Fibroblast of skin of left quadriceps (primary cell): ENCODE data around the gene PPP1R37.

Source experiments
- DNase-seq, 2 experiments: peaks; one replicate each; pipeline ENCODE4 v3.0.0-alpha.2; 2013; ENCODE audit warnings: low read depth in 2 of 2

The PPP1R37 gene

DNA sequence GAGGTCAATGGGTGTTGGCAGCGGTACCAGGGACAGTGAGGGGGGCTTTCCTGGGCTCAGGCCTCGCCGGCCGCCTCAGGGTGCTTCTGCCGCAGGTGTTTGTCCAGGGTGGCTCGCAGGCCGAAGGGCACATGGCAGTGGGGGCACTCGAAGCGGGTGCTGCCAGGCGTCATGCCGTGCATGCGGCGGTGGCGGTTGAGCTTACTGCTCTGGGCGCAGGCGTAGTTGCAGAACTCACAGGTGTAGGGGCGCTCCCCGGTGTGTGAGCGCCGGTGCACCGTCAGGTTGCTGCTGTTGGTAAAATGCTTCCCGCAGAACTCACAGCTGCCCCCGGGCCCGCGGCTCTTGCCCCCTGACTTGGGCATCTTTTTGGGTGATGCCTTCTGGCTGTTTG, 21.4 kb upstream of the PPP1R37 start:
- DNase-seq = no peak

- DNase-seq = no peak
Measured at GRCh38 chr19:45071969-45072790, 20.8 kb upstream of the PPP1R37 start.

DNA sequence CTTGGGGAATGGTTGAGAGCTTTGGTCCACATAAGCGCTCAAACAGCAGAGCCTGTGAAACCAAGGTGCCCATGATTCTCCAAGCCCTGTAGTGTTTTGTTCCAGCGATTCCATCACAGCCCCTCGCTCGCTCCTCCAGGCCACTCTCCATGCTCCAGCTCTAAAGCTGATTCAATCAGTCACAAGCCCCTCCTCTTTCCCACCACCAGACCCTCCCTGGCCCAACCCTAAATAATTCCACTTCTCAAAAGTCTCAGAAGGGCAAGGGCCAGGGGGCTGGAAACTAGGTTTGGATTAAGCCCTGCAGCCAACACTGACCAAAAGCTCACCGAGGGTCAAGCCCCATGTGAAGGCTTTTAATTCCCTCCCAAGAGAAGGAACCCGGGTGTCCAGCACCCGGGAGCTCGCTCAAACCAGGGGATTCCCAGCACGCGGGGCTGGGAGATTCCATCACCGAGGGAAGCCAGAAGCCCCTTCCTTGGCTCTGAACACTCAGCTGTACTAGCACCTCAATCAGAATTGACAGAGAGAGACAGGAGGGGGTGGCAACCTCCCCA, 18.2 kb upstream of the PPP1R37 start:
- no peak for DNase-seq

GRCh38 chr19:45075301-45076028, 17.5 kb upstream of the PPP1R37 start:
- DNase-seq = no peak

DNA sequence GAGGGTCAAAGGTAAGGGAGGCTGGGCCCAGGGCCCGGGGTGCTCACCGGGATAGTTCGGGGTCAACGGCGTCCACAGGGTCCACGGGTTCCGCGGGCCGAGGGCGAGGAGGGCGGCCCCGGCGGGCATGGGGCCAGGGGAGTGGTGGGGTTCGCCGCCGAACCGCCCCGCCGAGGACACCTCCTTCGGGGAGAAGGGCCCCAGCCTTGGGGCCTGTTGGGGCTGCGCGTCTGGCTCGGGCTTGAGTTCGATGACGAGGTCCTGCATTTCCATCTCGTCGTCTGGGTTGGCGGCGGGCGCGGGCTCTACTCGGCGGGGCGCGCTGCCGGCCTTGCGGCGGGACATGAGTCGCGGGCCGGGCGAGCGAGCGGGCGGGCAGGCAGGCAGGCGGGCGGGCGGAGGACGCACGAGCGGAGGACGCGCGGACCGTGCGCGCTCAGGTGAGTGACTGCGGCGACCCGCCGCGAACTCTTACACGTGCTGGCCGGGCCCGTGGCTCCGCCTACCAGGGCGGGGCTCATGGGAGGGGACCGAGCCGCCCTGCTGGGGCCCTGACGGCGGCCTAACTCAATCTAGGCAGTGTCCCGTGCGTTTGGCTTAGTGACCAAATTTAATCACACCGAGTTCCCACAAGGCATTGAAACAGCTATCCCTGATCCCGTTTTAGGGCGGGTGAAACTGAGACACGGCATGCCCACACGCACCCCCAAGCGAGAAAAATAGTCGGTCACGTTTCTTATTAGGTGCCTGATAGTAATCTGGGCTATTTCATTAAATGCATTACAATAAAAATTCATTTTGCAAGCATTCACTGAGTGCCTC, 16.7 kb upstream of the PPP1R37 start, which contains the start of gene ZNF296:
Gene ZNF296, minus strand, starts transcription at position 450 of the 822 bp plus-strand sequence. Its CDS starts 105 bp downstream, at position 345.
- no peak for DNase-seq

- DNase-seq = no peak
Measured at GRCh38 chr19:45076851-45077730, 15.9 kb upstream of the PPP1R37 start.

- DNase-seq = no peak
Measured at GRCh38 chr19:45078390-45079062, 14.5 kb upstream of the PPP1R37 start.

- DNase-seq = peak; percentile 36 to 42
Measured at GRCh38 chr19:45079063-45079910, 13.7 kb upstream of the PPP1R37 start, which contains the start of gene GEMIN7. TSS of gene GEMIN7 (plus strand) at chr19:45079260. CDS start at chr19:45090115, 10,855 bp downstream.

DNA sequence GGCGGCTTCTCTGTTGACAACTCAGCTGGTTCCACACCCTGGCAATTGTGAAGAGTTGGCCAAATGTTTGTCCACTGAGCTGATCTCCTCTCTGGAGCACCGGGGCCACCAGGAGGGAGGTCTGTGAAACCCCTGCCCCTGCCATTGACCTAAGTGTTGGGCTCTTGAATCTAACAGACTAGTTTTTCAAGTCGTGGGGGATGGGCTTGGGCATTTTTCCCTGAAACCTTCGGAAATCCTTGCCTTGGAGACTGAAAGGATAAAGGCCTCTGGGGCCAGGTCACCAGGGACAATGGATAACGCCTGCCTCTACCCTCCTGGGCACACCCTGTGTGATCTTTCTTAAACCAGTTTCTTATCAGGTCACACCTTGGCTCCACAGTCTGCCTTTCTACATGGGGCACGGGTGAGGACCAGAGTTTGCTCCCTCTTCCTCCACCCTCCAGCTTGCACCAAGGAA, 13.0 kb upstream of the PPP1R37 start:
- no peak for DNase-seq

GRCh38 chr19:45082170-45082569, 10.8 kb upstream of the PPP1R37 start:
- DNase-seq = no peak

DNA sequence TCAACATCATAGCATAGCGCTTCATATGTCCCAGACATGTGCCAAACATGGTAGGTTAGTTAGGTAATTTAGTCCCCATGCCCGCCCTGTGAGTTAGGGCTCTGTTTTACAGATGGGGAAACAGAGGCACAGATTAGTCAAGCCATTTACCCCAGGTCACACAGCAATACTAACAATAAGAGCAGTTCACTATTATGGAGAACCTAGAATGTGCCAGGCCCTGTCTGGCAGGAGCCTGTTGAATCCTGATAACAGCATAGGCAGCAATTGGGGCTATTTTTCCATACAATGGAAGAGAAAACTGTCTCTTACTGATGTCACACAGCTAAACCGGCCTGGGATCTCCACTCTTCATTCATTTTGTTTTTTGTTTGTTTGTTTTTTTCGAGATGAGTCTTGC, 6.5 kb upstream of the PPP1R37 start:
- no peak for DNase-seq

DNA sequence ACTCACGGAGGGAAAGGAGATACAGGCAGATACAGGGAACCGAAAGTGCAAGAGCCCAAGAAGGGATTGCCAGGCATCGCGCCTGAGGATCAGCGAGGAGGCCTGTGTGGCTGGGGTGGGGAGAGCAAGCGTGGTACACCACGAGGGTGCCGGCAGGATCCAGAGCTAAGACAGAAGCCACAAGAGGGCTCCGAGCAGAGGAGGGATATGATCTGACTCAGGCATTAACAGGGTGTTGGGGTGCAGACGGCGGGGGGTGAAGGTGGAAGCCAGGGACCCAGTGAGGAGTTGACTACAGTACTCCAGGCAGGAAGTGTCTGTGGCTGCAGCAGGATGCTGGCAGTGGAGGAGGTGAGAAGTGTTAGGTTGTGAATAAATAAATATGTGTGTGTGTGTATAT, 5.4 kb upstream of the PPP1R37 start:
- no peak for DNase-seq

GRCh38 chr19:45090034-45090433, 2.9 kb upstream of the PPP1R37 start:
- no peak for DNase-seq

DNA sequence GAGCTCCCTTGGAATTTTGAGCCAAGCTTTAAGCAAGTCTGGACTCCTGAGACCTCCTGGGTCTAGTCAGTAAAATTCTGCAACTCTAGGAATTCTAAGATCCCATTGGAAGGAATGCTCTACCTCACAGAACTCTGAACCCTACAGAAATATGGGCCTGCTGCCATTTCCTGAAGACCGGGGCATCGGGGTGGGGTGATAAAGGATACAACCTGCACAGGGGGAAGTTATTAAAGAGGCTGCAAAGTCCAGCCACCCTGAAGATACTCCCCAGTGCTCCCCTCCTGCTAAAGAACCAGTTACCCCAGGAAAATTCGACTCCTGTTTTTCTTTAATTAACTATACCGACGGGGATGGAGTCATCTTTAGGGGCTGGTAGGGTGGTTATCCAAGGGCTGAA, 2.4 kb upstream of the PPP1R37 start:
- DNase-seq = no peak

DNA sequence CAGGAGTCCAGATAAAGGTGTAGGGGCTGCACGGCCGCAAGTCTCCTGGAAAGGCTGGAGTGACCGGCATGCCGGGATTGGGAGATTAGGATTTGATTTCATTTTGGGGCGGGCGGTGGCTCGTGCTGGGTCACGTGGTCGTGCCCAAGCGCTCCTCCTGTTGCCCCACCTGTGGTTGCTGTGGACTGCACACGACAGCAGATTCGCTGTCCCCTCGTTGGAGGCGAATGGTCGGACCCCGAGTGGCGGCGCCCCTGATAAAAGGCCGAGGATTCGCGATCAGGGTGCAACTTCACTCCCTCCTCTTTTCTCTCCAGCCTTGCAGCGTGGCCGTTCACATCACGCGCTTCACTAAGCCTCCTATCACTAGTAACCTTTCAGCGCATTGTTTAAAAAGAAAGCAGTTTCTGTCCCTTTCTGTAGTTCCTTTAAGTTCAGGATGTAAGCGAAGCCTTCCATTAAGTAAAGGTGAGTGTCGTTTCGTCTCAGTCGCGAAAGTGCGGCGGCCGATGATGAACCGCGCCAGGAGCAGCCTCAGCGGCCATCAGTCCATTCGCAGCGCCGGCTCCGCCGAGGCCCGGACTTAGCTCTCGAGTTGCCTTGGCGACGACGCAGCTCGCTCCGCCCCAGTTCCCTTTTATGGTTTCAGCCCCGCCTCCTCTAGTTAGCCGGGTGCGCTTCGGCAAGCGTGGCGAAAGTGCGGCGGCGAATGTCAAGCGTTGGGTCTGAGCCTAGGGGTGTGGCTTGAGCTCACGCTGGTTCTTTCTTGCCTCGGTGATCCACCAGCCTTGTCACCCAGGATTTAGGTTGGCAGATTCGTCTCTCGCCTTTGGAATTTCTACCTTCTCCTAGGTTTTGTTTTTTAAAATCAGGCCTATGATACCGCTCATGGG, 1.7 kb upstream of the PPP1R37 start:
- peak; percentile 98 for DNase-seq

DNA sequence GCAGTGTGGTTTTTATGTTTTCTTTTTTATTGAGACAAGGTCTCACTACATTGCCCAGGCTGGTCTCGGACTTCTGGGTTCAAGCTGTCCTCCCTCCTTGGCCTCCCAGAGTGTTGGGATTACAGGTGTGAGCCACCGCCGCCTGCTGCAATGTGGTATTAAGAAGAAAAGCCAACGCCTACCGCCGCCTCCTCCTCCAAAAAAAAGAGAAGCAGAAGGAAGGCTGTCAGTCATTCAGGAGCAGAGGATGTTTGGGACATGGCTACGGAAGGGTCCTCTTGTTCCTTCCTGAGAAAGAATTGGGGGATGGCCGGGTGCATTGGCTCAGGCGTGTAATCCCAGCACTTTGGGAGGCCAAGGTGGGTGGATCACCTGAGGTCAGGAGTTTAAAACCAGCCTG, 1.2 kb downstream of the PPP1R37 start:
- DNase-seq = no peak

GRCh38 chr19:45094707-45095106, 1.7 kb downstream of the PPP1R37 start:
- DNase-seq = no peak
